MM.1S (cell line): Measurements from ENCODE around the gene ADAMTS13.

ENCODE experiments used
- DNase-seq: peaks from one replicate; pipeline ENCODE4 v3.0.0-alpha.2; 2015
- H2AFZ ChIP-seq: fragments of 300-600 bp; sonication (generic); 2 replicates; pipeline ENCODE4 v1.6.0; 2016; ENCODE audit warnings: antibody characterized with exemption, low read length
- H3F3A ChIP-seq: fragments of 300-600 bp; sonication (generic); 2 replicates; pipeline ENCODE4 v1.6.1; 2016; ENCODE audit warnings: mild to moderate bottlenecking, antibody characterized with exemption, low read length, moderate library complexity, mixed read lengths; ENCODE audit not compliant: insufficient read depth
- H3K27ac ChIP-seq: fragments of 300-600 bp; sonication (generic); 2 replicates; pipeline ENCODE4 v1.5.1; 2016; ENCODE audit warnings: mild to moderate bottlenecking, low read length
- H3K27me3 ChIP-seq: fragments of 300-600 bp; sonication (generic); replicated peaks from 2 replicates; pipeline ENCODE4 v1.6.0; 2016; ENCODE audit warnings: low read length; ENCODE audit not compliant: insufficient read depth
- H3K36me3 ChIP-seq: fragments of 300-600 bp; sonication (generic); replicated peaks from 2 replicates; pipeline ENCODE4 v1.6.1; 2016; ENCODE audit warnings: mild to moderate bottlenecking, low read length, mixed read lengths; ENCODE audit not compliant: insufficient read depth
- H3K4me1 ChIP-seq: fragments of 300-600 bp; sonication (generic); 2 replicates; pipeline ENCODE4 v1.6.1; 2016; ENCODE audit warnings: low read length, mixed read lengths
- H3K4me2 ChIP-seq: fragments of 300-600 bp; sonication (generic); 2 replicates; pipeline ENCODE4 v1.6.0; 2016; ENCODE audit warnings: low read depth, low read length
- H3K4me3 ChIP-seq: fragments of 300-600 bp; sonication (generic); 2 replicates; pipeline ENCODE4 v1.5.1; 2016; ENCODE audit warnings: low read length, mixed read lengths
- H3K79me2 ChIP-seq: fragments of 300-600 bp; sonication (generic); 2 replicates; pipeline ENCODE4 v1.6.1; 2016; ENCODE audit warnings: mixed run types, low read length, mixed read lengths
- H3K9ac ChIP-seq: fragments of 300-600 bp; sonication (generic); 2 replicates; pipeline ENCODE4 v1.6.1; 2016; ENCODE audit warnings: low read length, mixed read lengths
- H3K9me2 ChIP-seq: fragments of 300-600 bp; sonication (generic); replicated peaks from 2 replicates; pipeline ENCODE4 v1.6.1; 2016; ENCODE audit warnings: mild to moderate bottlenecking, low read length, mixed read lengths; ENCODE audit not compliant: insufficient read depth
- H3K9me3 ChIP-seq: fragments of 300-600 bp; sonication (generic); replicated peaks from 2 replicates; pipeline ENCODE4 v1.6.1; 2016; ENCODE audit warnings: mild to moderate bottlenecking, low read length, mixed read lengths; ENCODE audit not compliant: insufficient read depth
- H4K20me1 ChIP-seq: fragments of 300-600 bp; sonication (generic); 2 replicates; pipeline ENCODE4 v1.6.1; 2016; ENCODE audit warnings: mild to moderate bottlenecking, low read length, moderate library complexity, mixed read lengths; ENCODE audit not compliant: insufficient read depth
- EZH2 ChIP-seq: fragments of 300-600 bp; sonication (generic); optimal IDR thresholded peaks from 2 replicates; pipeline ENCODE3; 2017; ENCODE audit warnings: low read depth, mild to moderate bottlenecking, antibody characterized with exemption, low read length, mixed read lengths
- EZH2phosphoT487 ChIP-seq: fragments of 300-600 bp; sonication (generic); IDR thresholded peaks from 2 replicates; pipeline ENCODE4 v1.6.1; 2018; ENCODE audit warnings: antibody characterized with exemption, low read length
- TF ChIP-seq, protein P1 (sequence below): fragments of 300-600 bp; sonication (generic); IDR thresholded peaks from 2 replicates; pipeline ENCODE4 v1.5.1; 2016; ENCODE audit warnings: antibody characterized with exemption, low read length, mixed read lengths

ADAMTS13 gene

DNA sequence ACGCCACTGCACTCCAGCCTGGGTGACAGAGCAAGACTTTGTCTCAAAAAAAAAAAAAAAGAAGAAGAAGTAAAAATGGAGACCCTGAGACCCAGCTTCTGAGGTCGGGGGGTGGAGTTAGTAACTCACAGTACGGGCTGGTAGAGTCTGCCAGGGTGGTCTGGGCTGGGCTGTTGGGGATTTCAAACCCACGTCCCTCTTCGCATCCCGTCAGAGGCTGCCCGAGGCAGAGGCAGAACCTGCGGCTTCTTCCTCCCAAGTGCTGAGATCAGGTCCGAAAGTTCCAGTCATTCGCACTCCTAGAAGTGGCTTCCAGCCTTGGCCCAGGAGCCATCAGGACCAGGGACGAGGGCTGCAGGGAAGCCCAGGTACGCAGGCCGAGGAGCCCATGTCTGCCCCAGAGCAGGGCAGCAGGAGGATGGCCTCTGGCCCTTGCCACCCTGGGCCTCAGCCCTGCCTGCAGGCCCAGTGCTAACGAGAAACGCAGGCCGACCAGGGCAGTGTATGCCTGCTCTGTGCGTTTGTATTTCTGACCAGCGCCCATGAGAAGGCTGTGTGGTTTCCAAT lies 66.6 kb downstream of the ADAMTS13 start:
- Histone ChIP-seq H3K9ac (no peak overlapping the region), H3K79me2 (no peaks in the 10 kb centered on the region), H4K20me1 (no peaks in the 10 kb centered on the region), H3K4me1 (no peaks in the 10 kb centered on the region), H3K4me3 (no peak overlapping the region), H3K36me3 (no peaks in the 10 kb centered on the region), H2AFZ (no peak overlapping the region), H3K27me3 (peaks cover 87% of the 10 kb centered on the region), H3K9me3 (no peaks in the 10 kb centered on the region), H3F3A (no peaks in the 10 kb centered on the region), H3K9me2 (no peaks in the 10 kb centered on the region), H3K27ac (no peak overlapping the region), H3K4me2 (no peak overlapping the region)
- no peak for TF ChIP-seq EZH2phosphoT487
- TF ChIP-seq, protein P1, sequence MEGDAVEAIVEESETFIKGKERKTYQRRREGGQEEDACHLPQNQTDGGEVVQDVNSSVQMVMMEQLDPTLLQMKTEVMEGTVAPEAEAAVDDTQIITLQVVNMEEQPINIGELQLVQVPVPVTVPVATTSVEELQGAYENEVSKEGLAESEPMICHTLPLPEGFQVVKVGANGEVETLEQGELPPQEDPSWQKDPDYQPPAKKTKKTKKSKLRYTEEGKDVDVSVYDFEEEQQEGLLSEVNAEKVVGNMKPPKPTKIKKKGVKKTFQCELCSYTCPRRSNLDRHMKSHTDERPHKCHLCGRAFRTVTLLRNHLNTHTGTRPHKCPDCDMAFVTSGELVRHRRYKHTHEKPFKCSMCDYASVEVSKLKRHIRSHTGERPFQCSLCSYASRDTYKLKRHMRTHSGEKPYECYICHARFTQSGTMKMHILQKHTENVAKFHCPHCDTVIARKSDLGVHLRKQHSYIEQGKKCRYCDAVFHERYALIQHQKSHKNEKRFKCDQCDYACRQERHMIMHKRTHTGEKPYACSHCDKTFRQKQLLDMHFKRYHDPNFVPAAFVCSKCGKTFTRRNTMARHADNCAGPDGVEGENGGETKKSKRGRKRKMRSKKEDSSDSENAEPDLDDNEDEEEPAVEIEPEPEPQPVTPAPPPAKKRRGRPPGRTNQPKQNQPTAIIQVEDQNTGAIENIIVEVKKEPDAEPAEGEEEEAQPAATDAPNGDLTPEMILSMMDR: no peak
- no peak for TF ChIP-seq EZH2
- no peak for DNase-seq

DNA sequence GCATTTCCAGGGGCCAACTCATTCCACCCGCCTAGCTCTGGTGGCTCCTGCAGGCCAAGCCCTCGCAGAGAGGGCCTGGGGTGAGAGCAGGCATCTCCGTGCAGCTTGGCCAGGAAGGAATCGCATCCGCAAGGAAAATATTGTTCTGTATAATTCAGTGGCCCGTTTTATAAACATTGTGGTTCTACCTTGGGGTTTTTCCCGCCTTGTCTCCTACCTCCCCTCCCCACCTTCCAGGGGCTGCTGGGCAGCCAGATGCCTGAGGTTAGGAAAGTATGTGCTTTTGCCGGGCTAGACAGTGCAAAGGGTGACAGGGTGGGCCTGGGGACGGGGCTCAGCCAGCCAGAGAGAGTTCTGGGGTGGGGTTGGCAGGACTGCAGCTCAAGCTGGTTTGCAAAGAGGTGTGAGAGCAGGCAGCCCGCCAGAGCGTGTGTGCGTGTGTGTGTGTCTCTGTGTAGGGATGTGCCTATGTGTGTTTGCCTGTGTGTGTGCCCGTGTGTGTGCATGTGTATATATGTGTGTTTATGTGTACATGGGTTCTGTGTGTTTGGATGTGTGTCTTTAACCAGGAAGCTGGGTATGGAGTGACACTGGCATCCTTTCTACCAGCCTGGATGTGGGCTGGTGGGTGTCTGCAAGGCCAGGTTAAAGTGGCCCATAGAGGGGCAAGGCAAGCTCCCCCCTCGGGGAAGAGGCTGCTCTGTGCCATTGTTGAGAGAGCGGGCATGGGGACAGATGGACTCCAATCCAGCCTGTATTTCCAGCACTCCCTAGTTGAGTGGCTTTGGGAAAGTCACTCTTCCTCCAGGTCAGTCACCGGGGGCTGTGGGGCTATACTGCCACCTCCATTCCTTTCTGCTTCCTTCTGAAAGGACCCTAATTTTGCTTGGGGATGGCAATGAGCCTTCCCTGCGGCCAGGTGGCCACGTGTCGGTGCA lies 67.4 kb downstream of the ADAMTS13 start:
- H3K9ac ChIP-seq: no peak overlapping the region
- H3K4me1 ChIP-seq: no peaks in the 10 kb centered on the region
- H4K20me1 ChIP-seq: no peaks in the 10 kb centered on the region
- no peaks in the 10 kb centered on the region for H3K79me2 ChIP-seq
- H3K27me3 ChIP-seq: peaks cover 89% of the 10 kb centered on the region
- no peak overlapping the region for H3K4me2 ChIP-seq
- no peaks in the 10 kb centered on the region for H3K9me2 ChIP-seq
- H3K9me3 ChIP-seq: no peaks in the 10 kb centered on the region
- H3K27ac ChIP-seq: no peak overlapping the region
- H2AFZ ChIP-seq: no peak overlapping the region
- H3F3A ChIP-seq: no peaks in the 10 kb centered on the region
- no peak overlapping the region for H3K4me3 ChIP-seq
- no peak for TF ChIP-seq EZH2
- TF ChIP-seq, protein P1: no peak
- no peak for TF ChIP-seq EZH2phosphoT487
- DNase-seq: no peak
- no peaks in the 10 kb centered on the region for H3K36me3 ChIP-seq

DNA sequence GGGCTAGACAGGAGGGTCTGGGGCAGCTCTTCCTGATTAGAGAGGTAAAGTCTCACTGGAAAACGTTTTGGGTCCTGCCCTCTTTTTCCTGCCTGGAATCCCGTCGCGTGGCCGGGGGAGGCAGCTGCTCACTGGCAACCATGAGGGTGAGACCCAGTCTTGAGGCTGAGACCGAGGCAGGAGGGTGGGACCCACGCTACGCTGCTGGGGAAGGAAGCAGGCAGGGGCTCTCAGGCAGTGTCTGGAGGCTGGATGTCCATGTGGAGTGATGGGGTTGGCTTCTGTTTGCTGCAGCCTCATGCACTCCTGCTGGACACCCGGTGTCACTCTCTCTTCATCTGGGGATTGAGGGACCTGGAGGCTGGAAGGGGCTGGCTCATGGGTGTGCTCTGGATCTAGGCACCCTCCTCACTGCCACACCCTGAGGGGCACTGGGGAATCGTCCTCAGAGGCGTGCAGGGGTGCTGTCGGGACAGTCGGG lies 68.1 kb downstream of the ADAMTS13 start:
- H4K20me1 ChIP-seq: no peaks in the 10 kb centered on the region
- no peak for TF ChIP-seq EZH2phosphoT487
- TF ChIP-seq EZH2: no peak
- TF ChIP-seq, protein P1: no peak
- no peaks in the 10 kb centered on the region for H3K9me2 ChIP-seq
- H3K4me2 ChIP-seq: no peak overlapping the region
- no peaks in the 10 kb centered on the region for H3F3A ChIP-seq
- H3K4me3 ChIP-seq: no peak overlapping the region
- H3K79me2 ChIP-seq: no peaks in the 10 kb centered on the region
- no peak overlapping the region for H2AFZ ChIP-seq
- H3K36me3 ChIP-seq: no peaks in the 10 kb centered on the region
- no peaks in the 10 kb centered on the region for H3K9me3 ChIP-seq
- H3K4me1 ChIP-seq: no peaks in the 10 kb centered on the region
- DNase-seq: no peak
- H3K9ac ChIP-seq: no peak overlapping the region
- peaks cover 89% of the 10 kb centered on the region for H3K27me3 ChIP-seq
- H3K27ac ChIP-seq: no peak overlapping the region
